ENCODE data around the gene CPN1. TPM values are rescaled to one million over a fixed set of nuclear protein-coding genes. Genes with fewer than 3 reads are reported as not detected.
"Not testable (repeated sequence)": the region's sequence is repeated elsewhere in the genome, so short reads cannot be mapped to it uniquely, and the experiment has no call there.

Gene CPN1
- total and polyA plus RNA-seq, 2 of the 8 experiments (the other 6 are each of a cell fraction or from before 2014, with no cell fraction given): 0.15 to 0.20 TPM

- H2BK120ac ChIP-seq (replicated peaks; ENCODE audit: low read depth, low read length); DNase-seq (ENCODE audit: low read depth in 1 of 2, low spot score in 2 of 2); H3K9me3 ChIP-seq (ENCODE audit: insufficient read depth in 2 of 2, low read depth in 1 of 2, low read length in 1 of 2); H4K91ac ChIP-seq (replicated peaks; ENCODE audit: insufficient read length, low read length); H4K20me1 ChIP-seq (replicated peaks in 1 of 2; ENCODE audit: control insufficient read depth in 1 of 2, insufficient read depth in 2 of 2, low read length in 2 of 2); H2BK12ac ChIP-seq (ENCODE audit: low read depth, low read length); H4K8ac ChIP-seq (ENCODE audit: extremely low read depth, insufficient read depth, low read length); H3K36me3 ChIP-seq (ENCODE audit: control insufficient read depth in 2 of 4, insufficient read depth in 4 of 4, low read length in 3 of 4); H3K4ac ChIP-seq (replicated peaks; ENCODE audit: insufficient read length, low read depth, low read length); H3K23me2 ChIP-seq (ENCODE audit: low read depth, low read length); H3K4me2 ChIP-seq (ENCODE audit: insufficient read depth in 1 of 2, low read depth in 2 of 2, low read length in 2 of 2); H2BK20ac ChIP-seq (ENCODE audit: low read length); POLR2A ChIA-PET (ENCODE audit: partially characterized antibody); H3K79me1 ChIP-seq (ENCODE audit: low read depth, low read length); H2AK5ac ChIP-seq (ENCODE audit: low read depth, low read length); H3K9ac ChIP-seq (replicated peaks in 1 of 4; ENCODE audit: extremely low read depth in 1 of 4, low read depth in 3 of 4, low read length in 3 of 4); H2BK5ac ChIP-seq (ENCODE audit: low read depth, low read length); H3K23ac ChIP-seq (ENCODE audit: insufficient read length); H3K14ac ChIP-seq (ENCODE audit: insufficient read length); H3K27me3 ChIP-seq (replicated peaks in 1 of 4; ENCODE audit: control insufficient read depth in 3 of 4, extremely low read depth in 1 of 4, insufficient read depth in 3 of 4, low read length in 3 of 4); H3K4me1 ChIP-seq (replicated peaks in 1 of 4; ENCODE audit: control insufficient read depth in 3 of 4, insufficient read depth in 4 of 4, low read length in 3 of 4); H2BK15ac ChIP-seq (ENCODE audit: low read length); H3K27ac ChIP-seq (ENCODE audit: low read depth, low read length); H4K5ac ChIP-seq (ENCODE audit: insufficient read length, low read depth, low read length); FAIRE-seq; H3K79me2 ChIP-seq (ENCODE audit: control insufficient read depth in 1 of 2, insufficient read depth in 2 of 2, low read length in 2 of 2); H3K18ac ChIP-seq (ENCODE audit: extremely low read depth, low read length); H3K4me3 ChIP-seq (ENCODE audit: extremely low read depth in 1 of 4, insufficient read depth in 2 of 4, low read depth in 3 of 4, low read length in 4 of 4); H2AFZ ChIP-seq (ENCODE audit: low read length); H3K56ac ChIP-seq (replicated peaks; ENCODE audit: insufficient read length, low read depth, low read length); CTCF ChIA-PET (ENCODE audit: partially characterized antibody): not testable (repeated sequence)
- WGBS, 2 experiments (ENCODE audit: extremely low coverage in 1 of 2, insufficient coverage in 1 of 2, insufficient read length in 1 of 2, insufficient replicate concordance in 2 of 2, low coverage in 1 of 2, low lambda C conversion rate in 2 of 2, missing lambda C conversion rate in 1 of 2): 72% methylated on average over 2 of the region's 2 CpGs; no CpG with 5 or more reads in 1 of the 2 experiments
Observed at GRCh38 chr10:100125335-100125734, 43.7 kb upstream of the CPN1 start.
